ENCODE data around the gene SESN2. TPM values are rescaled to one million over a fixed set of nuclear protein-coding genes. Genes with fewer than 3 reads are reported as not detected.

SESN2 gene
- total and polyA plus RNA-seq, 4 donors, result 5.5 to 13.0 (median 10.7) TPM

GRCh38 chr1:28269529-28269928 lies 10.2 kb downstream of the SESN2 start:
- Histone ChIP-seq H3K9ac (ENCODE audit: low read depth in 1 of 2, low read length in 2 of 2) (no peak overlapping the region), H3K4me1 (ENCODE audit: control insufficient read depth in 4 of 4, insufficient read depth in 4 of 4, low read length in 3 of 4) (peaks cover 22 to 53% (median 45%) of the 10 kb centered on the region in 4 donors), H3K4me3 (ENCODE audit: low read depth in 1 of 3, low read length in 3 of 3) (no peak overlapping the region), H3K9me3 (ENCODE audit: control insufficient read depth in 4 of 4, low read length in 3 of 4) (no peaks in the 10 kb centered on the region), H3K27ac (ENCODE audit: low read depth in 1 of 2, low read length in 2 of 2) (peak overlapping the region in 1 of 2 donors; percentile 70), H3K27me3 (ENCODE audit: control insufficient read depth in 4 of 4, insufficient read depth in 4 of 4, low read length in 3 of 4) (no peaks in the 10 kb centered on the region), H3K36me3 (ENCODE audit: control insufficient read depth in 4 of 4, insufficient read depth in 3 of 4, low read depth in 1 of 4, low read length in 3 of 4) (peaks cover 13 to 35% (median 23%) of the 10 kb centered on the region in 4 donors)
- DNase-seq (ENCODE audit: low spot score), result no peak
- peak; percentile 28 for TF ChIP-seq SP1 (IDR thresholded peaks at IDR 0.05)
- no peak for TF ChIP-seq FOXA1 (IDR thresholded peaks at IDR 0.05)
- TF ChIP-seq HNF4A (conservative IDR thresholded peaks at IDR 0.05), result peak; percentile 36 to 64
- TF ChIP-seq ATF3 (IDR thresholded peaks at IDR 0.05), result no peak
- no peak for TF ChIP-seq CTCF (IDR thresholded peaks at IDR 0.05; ENCODE audit: low read depth, low read length, missing input control)
- TF ChIP-seq ZBTB33 (IDR thresholded peaks at IDR 0.05), result no peak
- no peak for TF ChIP-seq REST (IDR thresholded peaks at IDR 0.05)
- TF ChIP-seq EGR1 (IDR thresholded peaks at IDR 0.05; ENCODE audit: low read depth in 2 of 2), result no peak
- no peak for TF ChIP-seq JUND (IDR thresholded peaks at IDR 0.05)
- peak; percentile 40 for TF ChIP-seq YY1 (IDR thresholded peaks at IDR 0.05)
- TF ChIP-seq RAD21 (IDR thresholded peaks at IDR 0.05), result peak; percentile 20 to 40
- peak; percentile 72 for TF ChIP-seq FOXA2 (IDR thresholded peaks at IDR 0.05)
- TF ChIP-seq MAX (IDR thresholded peaks at IDR 0.05), result no peak
- TF ChIP-seq RXRA (IDR thresholded peaks at IDR 0.05), result peak in 1 of 2 donors; percentile 27
- WGBS, result 31% methylated on average over 2 of the region's 2 CpGs

- 95% methylated on average over 20 of the region's 20 CpGs for WGBS
- Histone ChIP-seq H3K27ac (ENCODE audit: low read depth in 1 of 2, low read length in 2 of 2) (no peak overlapping the region), H3K9me3 (ENCODE audit: control insufficient read depth in 4 of 4, low read length in 3 of 4) (no peaks in the 10 kb centered on the region), H3K36me3 (ENCODE audit: control insufficient read depth in 4 of 4, insufficient read depth in 3 of 4, low read depth in 1 of 4, low read length in 3 of 4) (peaks cover 16 to 45% (median 28%) of the 10 kb centered on the region in 4 donors), H3K4me3 (ENCODE audit: low read depth in 1 of 3, low read length in 3 of 3) (no peak overlapping the region), H3K27me3 (ENCODE audit: control insufficient read depth in 4 of 4, insufficient read depth in 4 of 4, low read length in 3 of 4) (no peaks in the 10 kb centered on the region), H3K4me1 (ENCODE audit: control insufficient read depth in 4 of 4, insufficient read depth in 4 of 4, low read length in 3 of 4) (peaks cover 12 to 27% (median 23%) of the 10 kb centered on the region in 4 donors), H3K9ac (ENCODE audit: low read depth in 1 of 2, low read length in 2 of 2) (no peak overlapping the region)
- DNase-seq (ENCODE audit: low spot score), result no peak
- TF ChIP-seq HNF4G (IDR thresholded peaks at IDR 0.05) (no peak), FOXA2 (IDR thresholded peaks at IDR 0.05) (no peak), SP1 (IDR thresholded peaks at IDR 0.05) (no peak), ATF3 (IDR thresholded peaks at IDR 0.05) (no peak)
Measured at GRCh38 chr1:28272215-28272852, 13.0 kb downstream of the SESN2 start.

All from liver (tissue), 9 donors.